HepG2 (cell line): ENCODE results near the gene DNAI2. TPM values are rescaled to one million over a fixed set of nuclear protein-coding genes. Genes with fewer than 3 reads are reported as not detected.

ENCODE experiments used
- ARID4A ChIP-seq: sonication (generic); formaldehyde crosslinking; IDR thresholded peaks from 2 replicates; pipeline ENCODE4 v1.5.0; 2020; ENCODE audit warnings: mild to moderate bottlenecking, missing genetic modification reagents, borderline replicate concordance
- HIVEP1 ChIP-seq: sonication (generic); formaldehyde crosslinking; IDR thresholded peaks from 2 replicates; pipeline ENCODE4 v1.4.0; 2020; ENCODE audit warnings: mild to moderate bottlenecking, missing genetic modification reagents
- HOXA5 ChIP-seq: sonication (generic); formaldehyde crosslinking; IDR thresholded peaks from 2 replicates; pipeline ENCODE4 v1.4.0; 2020; ENCODE audit warnings: missing genetic modification reagents
- IKZF5 ChIP-seq: IDR thresholded peaks from 2 replicates; pipeline ENCODE4 v1.6.1; 2018; ENCODE audit warnings: missing genetic modification reagents, mild to moderate bottlenecking, missing compliant biosample characterization
- KLF11 ChIP-seq: IDR thresholded peaks from 2 replicates; pipeline ENCODE4 v1.6.1; 2016; ENCODE audit warnings: missing compliant biosample characterization
- MTERF4 ChIP-seq: sonication (generic); formaldehyde crosslinking; IDR thresholded peaks from 2 replicates; pipeline ENCODE4 v1.8.0; 2023; ENCODE audit warnings: mild to moderate bottlenecking, missing genetic modification reagents
- NCOA1 ChIP-seq: sonication (generic); formaldehyde crosslinking; IDR thresholded peaks from 2 replicates; pipeline ENCODE4 v1.9.0; 2021; ENCODE audit warnings: missing genetic modification reagents
- SP5 ChIP-seq: IDR thresholded peaks from 2 replicates; pipeline ENCODE4 v1.6.1; 2016; ENCODE audit warnings: low read depth, borderline replicate concordance
- TCF12 ChIP-seq, 2 experiments: fragments of 450-650 bp in 1 of 2; sonication (generic) in 1 of 2; formaldehyde crosslinking in 1 of 2; IDR thresholded peaks; 2 replicates each; pipeline versions ENCODE4 v1.6.1 to v1.8.0; 2017 to 2022; ENCODE audit warnings: antibody characterized with exemption in 1 of 2, mild to moderate bottlenecking in 1 of 2, missing genetic modification reagents in 1 of 2, moderate library complexity in 1 of 2
- TEF ChIP-seq: sonication (generic); formaldehyde crosslinking; IDR thresholded peaks from 2 replicates; pipeline ENCODE4 v1.5.0; 2020; ENCODE audit warnings: missing genetic modification reagents
- THAP8 ChIP-seq: sonication (generic); formaldehyde crosslinking; IDR thresholded peaks from 2 replicates; pipeline ENCODE4 v1.5.1; 2020; ENCODE audit warnings: missing genetic modification reagents, mild to moderate bottlenecking, borderline replicate concordance
- ZBTB21 ChIP-seq: sonication (generic); formaldehyde crosslinking; IDR thresholded peaks from 2 replicates; pipeline ENCODE4 v1.4.0; 2020; ENCODE audit warnings: missing genetic modification reagents
- ZNF138 ChIP-seq: sonication (generic); formaldehyde crosslinking; IDR thresholded peaks from 2 replicates; pipeline ENCODE4 v1.5.0; 2020; ENCODE audit warnings: mild to moderate bottlenecking, low read depth, missing genetic modification reagents
- ZNF143 ChIP-seq: sonication (generic); formaldehyde crosslinking; IDR thresholded peaks from 2 replicates; pipeline ENCODE4 v1.4.0; 2020; ENCODE audit warnings: missing genetic modification reagents
- ZNF235 ChIP-seq: sonication (generic); formaldehyde crosslinking; IDR thresholded peaks from 2 replicates; pipeline ENCODE4 v1.8.1; 2023; ENCODE audit warnings: mild to moderate bottlenecking, missing genetic modification reagents, borderline replicate concordance
- ZNF326 ChIP-seq: sonication (generic); formaldehyde crosslinking; IDR thresholded peaks from 2 replicates; pipeline ENCODE4 v1.4.0; 2020; ENCODE audit warnings: missing genetic modification reagents, borderline replicate concordance
- ZNF331 ChIP-seq: sonication (generic); formaldehyde crosslinking; IDR thresholded peaks from 2 replicates; pipeline ENCODE4 v1.4.0; 2020; ENCODE audit warnings: missing genetic modification reagents
- ZNF382 ChIP-seq: sonication (generic); formaldehyde crosslinking; IDR thresholded peaks from 2 replicates; pipeline ENCODE4 v1.5.0; 2020; ENCODE audit warnings: missing genetic modification reagents, mild to moderate bottlenecking, borderline replicate concordance
- ZNF672 ChIP-seq: sonication (generic); formaldehyde crosslinking; IDR thresholded peaks from 2 replicates; pipeline ENCODE4 v1.8.1; 2022; ENCODE audit warnings: missing genetic modification reagents
- ZNF766 ChIP-seq: sonication (generic); formaldehyde crosslinking; IDR thresholded peaks from 2 replicates; pipeline ENCODE4 v1.5.0; 2020; ENCODE audit warnings: missing genetic modification reagents, borderline replicate concordance
- ZNF768 ChIP-seq: sonication (generic); formaldehyde crosslinking; IDR thresholded peaks from 2 replicates; pipeline ENCODE4 v1.4.0; 2020; ENCODE audit warnings: missing genetic modification reagents
- ZUFSP ChIP-seq: sonication (generic); formaldehyde crosslinking; IDR thresholded peaks from 2 replicates; pipeline ENCODE4 v1.9.0; 2021; ENCODE audit warnings: missing genetic modification reagents, mild to moderate bottlenecking, borderline replicate concordance
- polyA plus RNA-seq, 8 experiments: library from polyadenylated mRNA; depleted of rRNA in 3 of 8; stranded (reverse) in 7 of 8; unstranded in 1 of 8; fragments of >200 nt; fragmentation: Illumina TruSeq in 4 of 8; extraction: Trizol in 4 of 8; gene quantifications; 2 replicates each; pipeline versions ENCODE4 v1.2.1 to v1.2.3, GENCODE V29; 2011 to 2016; ENCODE audit warnings: low read depth in 4 of 8, missing spikeins in 1 of 8, mixed read lengths in 1 of 8; ENCODE audit not compliant: insufficient read depth in 1 of 8
- total RNA-seq, 5 experiments: library from RNA; depleted of rRNA; stranded (reverse); fragments of >200 nt; fragmentation: Illumina TruSeq; extraction: Trizol; gene quantifications; 2 replicates each; pipeline ENCODE4 v1.2.3, GENCODE V29; 2016; ENCODE audit warnings: low read depth in 1 of 5

Gene DNAI2
- total and polyA plus RNA-seq, 2 of the 13 experiments (the other 11 are each of a cell fraction or from before 2014, with no cell fraction given): not detected

- 0 out of 2 replicates have a peak, but pooled peaks have one; percentile 48 for TF ChIP-seq ZNF331 (CRISPR knock-in tag)
- TF ChIP-seq MTERF4 (CRISPR knock-in tag): no peak
- no peak for TF ChIP-seq ZNF235
- TF ChIP-seq HIVEP1 (CRISPR knock-in tag): no peak
- TF ChIP-seq SP5 (CRISPR knock-in tag): no peak
- TF ChIP-seq ZNF766 (CRISPR knock-in tag): no peak
- TF ChIP-seq THAP8: no peak
- no peak for TF ChIP-seq NCOA1
- no peak for TF ChIP-seq IKZF5 (CRISPR knock-in tag)
- peak; percentile 25; the same call in 1 of the 2 replicates for TF ChIP-seq ARID4A (CRISPR knock-in tag)
- no peak for TF ChIP-seq ZNF143 (CRISPR knock-in tag)
- no peak for TF ChIP-seq ZNF326 (CRISPR knock-in tag)
- no peak for TF ChIP-seq ZNF672 (CRISPR knock-in tag)
- TF ChIP-seq ZBTB21: no peak
- TF ChIP-seq TEF (CRISPR knock-in tag): no peak
- TF ChIP-seq TCF12 (IDR thresholded peaks at IDR 0.05): no peak
- TF ChIP-seq TCF12 (CRISPR knock-in tag; IDR thresholded peaks at IDR 0.05): no peak
- peak; percentile 81 for TF ChIP-seq ZNF768 (CRISPR knock-in tag)
- no peak for TF ChIP-seq ZNF382 (CRISPR knock-in tag)
- no peak for TF ChIP-seq KLF11
- no peak for TF ChIP-seq ZNF138 (CRISPR knock-in tag)
- no peak for TF ChIP-seq HOXA5 (CRISPR knock-in tag)
- TF ChIP-seq ZUFSP (CRISPR knock-in tag): no peak
Observed at GRCh38 chr17:74354123-74354522, 80.1 kb downstream of the DNAI2 start (continued).
